Tibial nerve (tissue), 4 donors: ENCODE results near the gene LRRC10.
"Not testable (repeated sequence)": the region's sequence is repeated elsewhere in the genome, so short reads cannot be mapped to it uniquely, and the experiment has no call there.

Experiments
- CTCF ChIP-seq, 5 experiments: fragments of 200-600 bp in 3 of 5; fragments of 450-650 bp in 2 of 5; sonication (generic) in 3 of 5; IDR thresholded peaks; one replicate each; pipeline ENCODE4 v1.5.1; 2016 to 2019; ENCODE audit warnings: antibody characterized with exemption in 5 of 5, mild to moderate bottlenecking in 3 of 5, moderate library complexity in 2 of 5
- EP300 ChIP-seq, 2 donors: sonication (generic); formaldehyde crosslinking; IDR thresholded peaks; one replicate each; pipeline ENCODE4 v1.6.1; 2017; ENCODE audit warnings: antibody characterized with exemption in 2 of 2, mild to moderate bottlenecking in 1 of 2
- POLR2A ChIP-seq, 2 donors: fragments of 450-650 bp; IDR thresholded peaks; one replicate each; pipeline ENCODE4 v1.6.1; 2017; ENCODE audit warnings: antibody characterized with exemption in 2 of 2, mild to moderate bottlenecking in 2 of 2, moderate library complexity in 2 of 2

DNA sequence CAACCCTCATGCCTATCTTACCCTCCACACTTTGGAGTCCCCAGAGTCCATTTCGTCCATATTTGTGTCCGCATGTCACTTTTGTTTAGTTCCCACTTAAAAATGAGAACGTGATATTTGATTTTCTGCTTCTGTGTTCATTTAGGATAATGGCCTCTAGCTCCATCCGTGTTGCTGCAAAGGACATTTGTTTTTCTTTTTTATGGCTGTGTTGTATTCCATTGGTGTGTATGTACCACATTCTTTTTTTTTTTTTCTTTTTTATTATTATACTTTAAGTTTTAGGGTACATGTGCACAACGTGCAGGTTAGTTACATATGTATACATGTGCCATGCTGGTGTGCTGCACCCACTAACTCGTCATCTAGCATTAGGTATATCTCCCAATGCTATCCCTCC is 7.2 kb downstream of the LRRC10 start:
- TF ChIP-seq CTCF, POLR2A, EP300 (IDR thresholded peaks at IDR 0.05): not testable (repeated sequence)
